ENCODE results near the gene SLC22A13.

Gene SLC22A13

GRCh38 chr3:38260474-38260873 lies 5.1 kb upstream of the SLC22A13 start:
- TF ChIP-seq ZC3H10 (CRISPR knock-in tag; IDR thresholded peaks at IDR 0.05) (no peak), ZNF70 (CRISPR knock-in tag; IDR thresholded peaks at IDR 0.05) (no peak), PPARA (CRISPR knock-in tag; IDR thresholded peaks at IDR 0.05; ENCODE audit: borderline replicate concordance) (no peak), GLIS3 (CRISPR knock-in tag; IDR thresholded peaks at IDR 0.05) (no peak), OSR1 (CRISPR knock-in tag; IDR thresholded peaks at IDR 0.05) (no peak), TSHZ2 (CRISPR knock-in tag; IDR thresholded peaks at IDR 0.05) (no peak), CREB5 (CRISPR knock-in tag; IDR thresholded peaks at IDR 0.05; ENCODE audit: low read depth) (no peak), ARNTL (CRISPR knock-in tag; IDR thresholded peaks at IDR 0.05; ENCODE audit: borderline replicate concordance, low read depth) (no peak), ZNF565 (CRISPR knock-in tag; conservative IDR thresholded peaks at IDR 0.05; ENCODE audit: low read depth) (no peak), RARB (CRISPR knock-in tag; IDR thresholded peaks at IDR 0.05) (no peak)
- ATAC-seq, result no peak

- TF ChIP-seq ISL1 (CRISPR knock-in tag; IDR thresholded peaks at IDR 0.05) (no peak), ZNF70 (CRISPR knock-in tag; IDR thresholded peaks at IDR 0.05) (no peak)
- peak; percentile 44; the same call in 2 of the 3 replicates for ATAC-seq
These were observed 1.2 kb upstream of the SLC22A13 start for GRCh38 chr3:38264353-38264771.

GRCh38 chr3:38264779-38265178 lies 833 bp upstream of the SLC22A13 start:
- TF ChIP-seq ZFP3 (CRISPR knock-in tag; IDR thresholded peaks at IDR 0.05), result no peak
- TF ChIP-seq CSDC2 (CRISPR knock-in tag; IDR thresholded peaks at IDR 0.05), result no peak
- no peak for TF ChIP-seq ZC3H10 (CRISPR knock-in tag; IDR thresholded peaks at IDR 0.05)
- TF ChIP-seq ISL1 (CRISPR knock-in tag; IDR thresholded peaks at IDR 0.05), result no peak
- TF ChIP-seq GLIS3 (CRISPR knock-in tag; IDR thresholded peaks at IDR 0.05), result no peak
- no peak for TF ChIP-seq PATZ1 (CRISPR knock-in tag; IDR thresholded peaks at IDR 0.05; ENCODE audit: borderline replicate concordance)
- TF ChIP-seq CSRNP3 (CRISPR knock-in tag; IDR thresholded peaks at IDR 0.05), result no peak
- TF ChIP-seq OSR1 (CRISPR knock-in tag; IDR thresholded peaks at IDR 0.05), result no peak
- TF ChIP-seq ZNF70 (CRISPR knock-in tag; IDR thresholded peaks at IDR 0.05), result no peak
- no peak for TF ChIP-seq ZNF565 (CRISPR knock-in tag; conservative IDR thresholded peaks at IDR 0.05; ENCODE audit: low read depth)
- TF ChIP-seq ZNF8 (CRISPR knock-in tag; IDR thresholded peaks at IDR 0.05), result no peak
- no peak for TF ChIP-seq SNAI2 (CRISPR knock-in tag; IDR thresholded peaks at IDR 0.05)
- no peak for TF ChIP-seq ESRRG (CRISPR knock-in tag; IDR thresholded peaks at IDR 0.05)
- no peak for TF ChIP-seq TSHZ2 (CRISPR knock-in tag; IDR thresholded peaks at IDR 0.05)
- ATAC-seq, result no peak

GRCh38 chr3:38266810-38267209 lies 1.2 kb downstream of the SLC22A13 start:
- no peak for TF ChIP-seq TSHZ2 (CRISPR knock-in tag; IDR thresholded peaks at IDR 0.05)
- TF ChIP-seq ZC3H10 (CRISPR knock-in tag; IDR thresholded peaks at IDR 0.05), result no peak
- TF ChIP-seq RARB (CRISPR knock-in tag; IDR thresholded peaks at IDR 0.05), result no peak
- no peak for ATAC-seq
